NCI-H2081 (cell line): ENCODE data around the gene GCH1.
"Not testable (repeated sequence)": the region's sequence is repeated elsewhere in the genome, so short reads cannot be mapped to it uniquely, and the experiment has no call there.

ENCODE experiments used
- DNase-seq, 2 experiments: peaks; one replicate each; lab custom pipeline; 2025; lab: John Stamatoyannopoulos, UW

Gene GCH1

GRCh38 chr14:54822685-54823084 is 79.9 kb downstream of the GCH1 start:
- DNase-seq, result no peak

- peak; percentile 93 to 99 for DNase-seq
Observed at GRCh38 chr14:54818201-54819133, 84.2 kb downstream of the GCH1 start.

GRCh38 chr14:54817506-54817905 is 85.1 kb downstream of the GCH1 start:
- DNase-seq, result no peak

- DNase-seq, result no peak
Observed at GRCh38 chr14:54816450-54816849, 86.2 kb downstream of the GCH1 start.

DNA sequence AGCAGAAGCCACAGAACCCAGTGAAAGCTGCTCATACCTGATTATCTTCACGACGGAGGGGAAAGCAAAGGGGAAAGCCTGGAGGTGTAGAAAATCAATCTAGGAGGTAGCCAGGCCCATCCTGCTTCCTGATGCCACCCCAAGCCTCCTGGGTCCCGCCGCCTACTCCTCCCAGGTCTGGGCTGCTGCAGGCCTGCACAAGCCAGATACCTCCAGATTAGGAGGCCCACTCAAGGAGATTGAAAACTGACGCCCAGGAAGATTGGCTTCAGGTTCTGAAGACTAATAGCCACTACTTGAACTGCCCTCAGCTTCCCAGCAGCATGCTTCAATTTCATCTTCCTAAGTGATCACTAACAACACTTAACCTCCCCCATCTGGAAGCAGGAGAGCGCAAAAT is 87.1 kb downstream of the GCH1 start:
- no peak for DNase-seq

- no peak for DNase-seq
Observed at GRCh38 chr14:54815016-54815415, 87.6 kb downstream of the GCH1 start.

DNA sequence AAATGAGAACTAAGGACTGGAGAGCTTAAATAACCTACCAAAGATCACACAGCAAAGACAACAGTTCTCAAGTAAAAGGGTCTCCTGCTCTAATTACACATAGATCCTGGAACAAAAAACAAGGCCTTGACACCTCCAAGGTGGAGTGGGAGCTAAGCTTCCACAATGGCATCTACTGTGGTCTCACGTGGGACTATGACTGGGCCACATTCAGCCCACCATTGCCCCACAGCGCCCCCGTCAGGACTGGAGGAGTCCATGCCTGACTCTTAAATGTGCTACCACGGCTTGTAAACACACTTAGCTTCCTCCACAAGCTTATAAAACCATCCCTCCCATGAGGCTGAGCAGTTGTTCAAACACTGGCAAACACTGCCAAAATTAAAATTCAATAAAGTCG is 88.5 kb downstream of the GCH1 start:
- DNase-seq, result no peak

GRCh38 chr14:54813081-54813480 is 89.5 kb downstream of the GCH1 start:
- DNase-seq, result no peak

DNA sequence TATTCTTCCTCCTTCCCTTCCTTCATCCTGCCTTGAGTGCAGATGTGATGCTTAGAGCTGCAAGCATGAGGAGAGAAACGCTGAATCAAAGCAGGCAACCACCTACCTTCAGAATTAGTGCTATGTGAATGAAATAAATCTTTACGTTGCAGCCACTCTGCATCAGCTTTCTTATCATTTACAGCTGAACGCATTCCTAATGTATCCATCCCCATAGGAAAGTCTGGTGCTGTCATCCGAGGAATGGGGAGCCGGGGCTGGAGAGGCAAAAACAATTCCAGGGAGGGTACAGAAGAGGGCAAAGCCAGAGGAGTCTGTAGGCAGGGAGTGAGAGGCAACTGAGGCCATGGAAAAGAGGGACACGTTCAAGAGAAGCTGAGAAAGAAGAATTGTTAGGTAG is 90.0 kb downstream of the GCH1 start:
- DNase-seq, result no peak

- DNase-seq, result no peak
Observed at GRCh38 chr14:54809767-54810166, 92.9 kb downstream of the GCH1 start.

DNA sequence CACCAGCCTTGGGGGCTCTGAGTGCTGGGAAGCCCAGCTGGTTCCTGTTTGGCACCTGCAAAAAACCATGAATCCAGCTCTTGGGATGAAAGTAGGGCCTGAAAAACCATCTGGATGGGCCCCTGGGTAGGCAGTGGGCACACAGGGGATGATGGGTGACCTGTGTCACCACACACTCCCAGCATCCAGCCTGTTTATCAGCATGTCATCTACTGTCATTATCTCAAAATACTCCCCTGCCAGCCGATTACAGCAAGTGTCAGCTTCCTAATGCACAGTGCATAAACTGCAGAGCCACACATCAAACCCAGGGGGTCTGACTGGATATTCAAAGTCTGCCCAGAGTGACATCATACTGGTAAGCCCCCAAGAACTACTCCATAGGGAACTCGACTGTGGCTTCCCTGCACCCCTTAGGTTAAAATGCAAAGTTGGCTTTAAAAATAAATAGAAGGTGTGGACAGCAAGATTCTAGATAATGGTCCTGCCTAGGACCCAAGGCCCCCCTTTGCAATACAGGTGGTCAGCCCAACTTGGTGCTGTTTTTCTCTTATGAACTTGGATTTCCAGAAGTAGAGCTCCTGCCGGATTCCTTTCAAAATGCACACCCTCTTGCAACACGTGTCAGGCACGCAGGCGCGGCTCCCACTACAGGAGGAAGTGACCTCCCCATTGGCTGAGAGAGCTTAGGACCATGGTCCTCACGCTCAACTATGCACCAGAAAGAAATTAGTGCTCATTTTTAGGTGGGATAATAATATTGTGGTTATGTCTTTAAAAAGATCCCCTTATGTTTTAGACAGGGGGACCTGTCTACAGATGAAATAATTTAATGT is 94.1 kb downstream of the GCH1 start:
- no peak for DNase-seq

GRCh38 chr14:54807881-54808280 is 94.7 kb downstream of the GCH1 start:
- no peak for DNase-seq

GRCh38 chr14:54807428-54807827 is 95.2 kb downstream of the GCH1 start:
- DNase-seq, result no peak

GRCh38 chr14:54806616-54807015 is 96.0 kb downstream of the GCH1 start:
- DNase-seq, result no peak

- DNase-seq, result peak; percentile 80 to 83
Observed at GRCh38 chr14:54805445-54806322, 96.9 kb downstream of the GCH1 start.

- DNase-seq, result no peak
Observed at GRCh38 chr14:54805070-54805444, 97.6 kb downstream of the GCH1 start.

DNA sequence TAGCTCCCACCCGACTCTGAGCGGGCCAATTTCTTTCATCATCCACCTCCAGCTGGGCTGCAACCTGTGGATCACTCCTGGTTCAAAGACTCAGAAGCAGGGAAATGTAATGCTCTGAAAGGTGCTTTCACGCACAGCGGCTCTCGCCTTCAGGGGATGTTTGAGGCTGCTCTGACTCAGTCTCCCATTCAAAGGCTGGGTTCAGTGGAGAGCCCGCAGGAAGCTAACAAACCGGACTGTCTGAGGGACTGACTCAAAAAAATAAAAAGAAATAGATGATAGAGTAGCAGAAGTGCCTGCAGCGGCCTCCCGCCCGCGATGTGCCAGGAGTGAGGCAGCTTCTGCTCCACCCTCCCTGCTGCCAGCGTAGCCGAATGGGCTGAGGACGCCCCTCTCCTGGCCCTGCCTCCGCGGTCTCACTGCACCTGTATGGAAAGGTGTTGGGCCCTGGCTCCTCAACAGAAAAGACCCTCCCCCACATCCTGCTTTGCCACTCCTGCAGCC is 98.0 kb downstream of the GCH1 start:
- no peak for DNase-seq

- DNase-seq, result no peak
Observed at GRCh38 chr14:54803926-54804537, 98.6 kb downstream of the GCH1 start.

DNA sequence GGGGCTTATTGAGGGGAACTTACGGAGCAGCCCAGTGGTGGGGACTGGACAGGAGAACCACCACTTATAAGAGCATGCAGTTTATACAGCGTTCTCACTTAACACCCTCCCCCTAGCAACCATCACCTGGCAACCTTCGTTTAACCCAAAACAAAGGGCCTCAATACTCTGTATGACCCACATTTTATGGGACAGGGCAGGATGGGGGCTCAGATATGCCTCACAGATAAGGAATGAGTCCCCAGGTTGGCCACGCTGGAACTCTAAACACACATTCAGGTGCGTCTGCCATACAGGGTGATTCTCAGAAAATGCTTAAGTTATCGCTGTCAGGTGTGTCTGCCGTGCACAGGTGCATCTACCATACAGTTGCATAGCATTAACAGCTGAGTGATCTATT is 99.2 kb downstream of the GCH1 start:
- DNase-seq, result peak in 1 of 2 experiments; percentile 18

- DNase-seq, result not testable (repeated sequence)
Observed at GRCh38 chr14:54801482-54801881, 101.1 kb downstream of the GCH1 start.

GRCh38 chr14:54798465-54799124 is 104.0 kb downstream of the GCH1 start:
- DNase-seq, result no peak
